ENCODE results near the gene FHIT.

DNA sequence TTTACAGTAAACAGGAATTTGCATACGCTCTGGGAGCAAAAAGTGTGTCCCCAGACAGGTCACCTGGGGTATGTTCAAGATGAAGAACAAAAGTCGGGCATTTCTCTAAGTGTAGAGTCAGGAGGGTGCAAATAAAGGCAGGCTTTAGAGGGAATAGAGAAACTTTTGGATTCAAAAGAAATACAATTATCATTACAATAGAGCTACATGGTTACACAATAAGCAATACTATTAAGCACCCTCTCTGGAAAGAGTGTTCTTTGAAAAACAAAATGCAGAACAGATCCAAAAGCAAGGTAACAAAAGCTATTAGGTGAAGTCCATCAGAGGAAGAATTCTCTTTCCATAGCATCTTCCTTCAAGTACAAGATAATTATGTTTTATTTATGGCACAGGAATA lies 679.7 kb downstream of the FHIT start:
- TF ChIP-seq, protein P1, sequence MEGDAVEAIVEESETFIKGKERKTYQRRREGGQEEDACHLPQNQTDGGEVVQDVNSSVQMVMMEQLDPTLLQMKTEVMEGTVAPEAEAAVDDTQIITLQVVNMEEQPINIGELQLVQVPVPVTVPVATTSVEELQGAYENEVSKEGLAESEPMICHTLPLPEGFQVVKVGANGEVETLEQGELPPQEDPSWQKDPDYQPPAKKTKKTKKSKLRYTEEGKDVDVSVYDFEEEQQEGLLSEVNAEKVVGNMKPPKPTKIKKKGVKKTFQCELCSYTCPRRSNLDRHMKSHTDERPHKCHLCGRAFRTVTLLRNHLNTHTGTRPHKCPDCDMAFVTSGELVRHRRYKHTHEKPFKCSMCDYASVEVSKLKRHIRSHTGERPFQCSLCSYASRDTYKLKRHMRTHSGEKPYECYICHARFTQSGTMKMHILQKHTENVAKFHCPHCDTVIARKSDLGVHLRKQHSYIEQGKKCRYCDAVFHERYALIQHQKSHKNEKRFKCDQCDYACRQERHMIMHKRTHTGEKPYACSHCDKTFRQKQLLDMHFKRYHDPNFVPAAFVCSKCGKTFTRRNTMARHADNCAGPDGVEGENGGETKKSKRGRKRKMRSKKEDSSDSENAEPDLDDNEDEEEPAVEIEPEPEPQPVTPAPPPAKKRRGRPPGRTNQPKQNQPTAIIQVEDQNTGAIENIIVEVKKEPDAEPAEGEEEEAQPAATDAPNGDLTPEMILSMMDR (IDR thresholded peaks at IDR 0.05), result no peak
- TF ChIP-seq EP300 (IDR thresholded peaks at IDR 0.05) (no peak), POLR2A (IDR thresholded peaks at IDR 0.05) (no peak)
